Astrocyte (in vitro differentiated cells and primary cell): ENCODE measurements around the gene SEMA6D. TPM values are rescaled to one million over a fixed set of nuclear protein-coding genes. Genes with fewer than 3 reads are reported as not detected.

ENCODE experiments used
- DNase-seq: peaks from one replicate; pipeline ENCODE4 v3.0.0-alpha.2; 2010; ENCODE audit warnings: low read depth
- FAIRE-seq: peaks from 2 replicates; lab custom pipeline; 2011; peaks lifted over from hg19 to GRCh38; lab: Jason Lieb, UNC
- H2AFZ ChIP-seq: 2 replicates; pipeline ENCODE4 v1.6.0; 2012; ENCODE audit warnings: low read depth, low read length, inconsistent platforms
- H3K27ac ChIP-seq: 2 replicates; pipeline ENCODE4 v1.5.1; 2011; ENCODE audit warnings: low read depth, low read length, inconsistent platforms
- H3K27me3 ChIP-seq: 2 replicates; pipeline ENCODE4 v1.6.0; 2011; ENCODE audit warnings: low read length, inconsistent platforms; ENCODE audit not compliant: insufficient read depth
- H3K36me3 ChIP-seq: 2 replicates; pipeline ENCODE4 v1.5.1; 2011; ENCODE audit warnings: low read length, inconsistent platforms; ENCODE audit not compliant: insufficient read depth
- H3K4me1 ChIP-seq: 2 replicates; pipeline ENCODE4 v1.5.1; 2011; ENCODE audit warnings: low read length, inconsistent platforms; ENCODE audit not compliant: insufficient read depth
- H3K4me2 ChIP-seq: 2 replicates; pipeline ENCODE4 v1.6.0; 2012; ENCODE audit warnings: low read length, inconsistent platforms
- H3K4me3 ChIP-seq: 2 replicates; pipeline ENCODE4 v1.5.1; 2011; ENCODE audit warnings: low read depth, mild to moderate bottlenecking, low read length, inconsistent platforms; ENCODE audit not compliant: insufficient read depth
- H3K79me2 ChIP-seq: 2 replicates; pipeline ENCODE4 v1.6.0; 2012; ENCODE audit warnings: mild to moderate bottlenecking, low read length, inconsistent platforms; ENCODE audit not compliant: insufficient read depth
- H3K9ac ChIP-seq: 2 replicates; pipeline ENCODE4 v1.6.0; 2012; ENCODE audit warnings: mild to moderate bottlenecking, low read length, inconsistent platforms
- H3K9me3 ChIP-seq: 2 replicates; pipeline ENCODE4 v1.5.1; 2012; ENCODE audit warnings: low read depth, mild to moderate bottlenecking, low read length, inconsistent platforms; ENCODE audit not compliant: insufficient read depth
- H4K20me1 ChIP-seq: 2 replicates; pipeline ENCODE4 v1.6.0; 2012; ENCODE audit warnings: low read length, inconsistent platforms; ENCODE audit not compliant: insufficient read depth
- H3K27ac Mint-ChIP-seq: one replicate; pipeline ENCODE4 v1.8.0; 2021; ENCODE audit warnings: mild to moderate bottlenecking, mixed read lengths; ENCODE audit not compliant: unreplicated experiment
- H3K27me3 Mint-ChIP-seq: one replicate; pipeline ENCODE4 v1.8.0; 2021; ENCODE audit warnings: low read depth, mixed read lengths; ENCODE audit not compliant: unreplicated experiment
- H3K36me3 Mint-ChIP-seq: one replicate; pipeline ENCODE4 v1.8.0; 2021; ENCODE audit warnings: low read depth, mixed read lengths; ENCODE audit not compliant: unreplicated experiment
- H3K4me1 Mint-ChIP-seq: one replicate; pipeline ENCODE4 v1.8.0; 2021; ENCODE audit warnings: low read depth, mixed read lengths; ENCODE audit not compliant: unreplicated experiment
- H3K4me3 Mint-ChIP-seq: one replicate; pipeline ENCODE4 v1.8.0; 2021; ENCODE audit warnings: mild to moderate bottlenecking, moderate library complexity, mixed read lengths; ENCODE audit not compliant: unreplicated experiment
- H3K9me3 Mint-ChIP-seq: one replicate; pipeline ENCODE4 v1.8.0; 2021; ENCODE audit warnings: mild to moderate bottlenecking, mixed read lengths; ENCODE audit not compliant: unreplicated experiment
- EZH2 ChIP-seq: IDR thresholded peaks from 2 replicates; pipeline ENCODE4 v1.6.1; 2012; ENCODE audit warnings: mild to moderate bottlenecking, low read length, inconsistent platforms; ENCODE audit not compliant: insufficient read depth
- total RNA-seq: library from RNA; stranded (reverse); gene quantifications from 2 replicates; pipeline ENCODE4 v1.2.1, GENCODE V29; 2021
- TF ChIP-seq, protein P1 (sequence below): IDR thresholded peaks from 2 replicates; pipeline ENCODE4 v1.5.1; 2011; ENCODE audit warnings: low read depth, mild to moderate bottlenecking, inconsistent platforms, low read length, moderate library complexity; ENCODE audit not compliant: insufficient read depth

Gene SEMA6D
- total RNA-seq, 1 donor from 2014 or later, result 1.5 TPM

DNA sequence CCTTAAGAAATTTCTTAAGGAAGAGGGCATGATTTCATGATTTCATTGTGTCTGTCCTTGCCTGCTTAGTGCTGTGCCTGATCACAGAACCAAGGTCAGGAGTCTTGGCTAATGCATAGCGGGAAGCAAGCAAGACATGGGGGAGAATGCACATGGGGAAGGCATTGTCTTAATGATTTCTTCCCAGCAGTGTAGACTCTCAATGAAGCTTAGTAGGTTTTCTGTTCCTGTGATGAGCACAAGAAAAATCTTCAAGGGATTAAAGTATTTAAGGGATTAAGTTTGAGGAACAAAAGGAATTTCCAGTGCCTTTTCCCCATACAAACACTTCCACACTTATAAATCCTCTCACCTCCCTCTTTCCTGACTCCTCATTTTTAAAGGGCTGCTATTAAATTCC, 46.9 kb upstream of the SEMA6D start:
- Histone ChIP-seq H3K4me2 (no peak overlapping the region), H3K9ac (no peak overlapping the region), H3K27ac (no peak overlapping the region), H4K20me1 (no peaks in the 10 kb centered on the region), H2AFZ (no peak overlapping the region), H3K27me3 (no peaks in the 10 kb centered on the region), H3K9me3 (no peaks in the 10 kb centered on the region), H3K36me3 (no peaks in the 10 kb centered on the region), H3K4me1 (no peaks in the 10 kb centered on the region), H3K4me3 (no peak overlapping the region), H3K79me2 (no peaks in the 10 kb centered on the region)
- FAIRE-seq, result no peak
- H3K36me3 Mint-ChIP-seq, result no peaks in the 10 kb centered on the region
- DNase-seq, result no peak
- no peak overlapping the region for H3K27ac Mint-ChIP-seq
- peaks cover 3% of the 10 kb centered on the region for H3K4me1 Mint-ChIP-seq
- H3K9me3 Mint-ChIP-seq, result peaks cover 1% of the 10 kb centered on the region
- peaks cover 4% of the 10 kb centered on the region for H3K27me3 Mint-ChIP-seq
- H3K4me3 Mint-ChIP-seq, result no peak overlapping the region
- no peak for TF ChIP-seq EZH2
- TF ChIP-seq, protein P1, sequence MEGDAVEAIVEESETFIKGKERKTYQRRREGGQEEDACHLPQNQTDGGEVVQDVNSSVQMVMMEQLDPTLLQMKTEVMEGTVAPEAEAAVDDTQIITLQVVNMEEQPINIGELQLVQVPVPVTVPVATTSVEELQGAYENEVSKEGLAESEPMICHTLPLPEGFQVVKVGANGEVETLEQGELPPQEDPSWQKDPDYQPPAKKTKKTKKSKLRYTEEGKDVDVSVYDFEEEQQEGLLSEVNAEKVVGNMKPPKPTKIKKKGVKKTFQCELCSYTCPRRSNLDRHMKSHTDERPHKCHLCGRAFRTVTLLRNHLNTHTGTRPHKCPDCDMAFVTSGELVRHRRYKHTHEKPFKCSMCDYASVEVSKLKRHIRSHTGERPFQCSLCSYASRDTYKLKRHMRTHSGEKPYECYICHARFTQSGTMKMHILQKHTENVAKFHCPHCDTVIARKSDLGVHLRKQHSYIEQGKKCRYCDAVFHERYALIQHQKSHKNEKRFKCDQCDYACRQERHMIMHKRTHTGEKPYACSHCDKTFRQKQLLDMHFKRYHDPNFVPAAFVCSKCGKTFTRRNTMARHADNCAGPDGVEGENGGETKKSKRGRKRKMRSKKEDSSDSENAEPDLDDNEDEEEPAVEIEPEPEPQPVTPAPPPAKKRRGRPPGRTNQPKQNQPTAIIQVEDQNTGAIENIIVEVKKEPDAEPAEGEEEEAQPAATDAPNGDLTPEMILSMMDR, result no peak

DNA sequence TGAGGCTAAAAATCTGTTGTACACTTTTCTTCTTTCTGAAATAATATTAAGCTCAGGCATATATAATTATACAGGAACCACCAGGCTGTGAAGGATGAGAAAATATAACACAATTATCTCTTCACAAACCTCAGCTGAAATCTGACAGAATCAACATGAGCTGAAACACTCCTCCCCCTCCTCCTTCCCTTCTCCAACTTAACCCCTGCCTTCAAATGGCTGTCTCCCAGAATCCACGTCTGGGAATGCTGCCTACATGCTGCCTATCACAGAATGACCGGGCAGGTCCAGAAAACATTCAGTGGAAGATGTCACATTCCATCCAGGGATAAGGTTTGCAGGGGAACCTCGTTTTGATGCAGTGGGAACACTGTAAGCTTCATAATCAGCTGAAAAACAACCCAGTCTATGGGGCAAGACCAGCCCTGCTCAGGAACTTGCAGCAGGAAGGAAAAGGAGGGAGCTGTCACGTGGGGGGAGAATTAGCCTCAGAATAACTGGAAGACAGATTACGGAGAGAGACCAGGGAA, 44.0 kb upstream of the SEMA6D start:
- peaks cover 4% of the 10 kb centered on the region for H3K27me3 Mint-ChIP-seq
- H3K4me3 Mint-ChIP-seq, result no peak overlapping the region
- H3K27me3 ChIP-seq, result no peaks in the 10 kb centered on the region
- no peaks in the 10 kb centered on the region for H4K20me1 ChIP-seq
- H3K27ac ChIP-seq, result no peak overlapping the region
- H3K4me1 Mint-ChIP-seq, result peaks cover 3% of the 10 kb centered on the region
- H3K9me3 ChIP-seq, result no peaks in the 10 kb centered on the region
- no peaks in the 10 kb centered on the region for H3K36me3 Mint-ChIP-seq
- DNase-seq (no peak), FAIRE-seq (no peak)
- TF ChIP-seq, protein P1, result no peak
- no peak for TF ChIP-seq EZH2
- no peaks in the 10 kb centered on the region for H3K4me1 ChIP-seq
- no peak overlapping the region for H3K4me3 ChIP-seq
- peaks cover 1% of the 10 kb centered on the region for H3K9me3 Mint-ChIP-seq
- no peaks in the 10 kb centered on the region for H3K79me2 ChIP-seq
- H3K4me2 ChIP-seq, result no peak overlapping the region
- H3K36me3 ChIP-seq, result no peaks in the 10 kb centered on the region
- H3K27ac Mint-ChIP-seq, result no peak overlapping the region
- no peak overlapping the region for H2AFZ ChIP-seq
- H3K9ac ChIP-seq, result no peak overlapping the region

DNA sequence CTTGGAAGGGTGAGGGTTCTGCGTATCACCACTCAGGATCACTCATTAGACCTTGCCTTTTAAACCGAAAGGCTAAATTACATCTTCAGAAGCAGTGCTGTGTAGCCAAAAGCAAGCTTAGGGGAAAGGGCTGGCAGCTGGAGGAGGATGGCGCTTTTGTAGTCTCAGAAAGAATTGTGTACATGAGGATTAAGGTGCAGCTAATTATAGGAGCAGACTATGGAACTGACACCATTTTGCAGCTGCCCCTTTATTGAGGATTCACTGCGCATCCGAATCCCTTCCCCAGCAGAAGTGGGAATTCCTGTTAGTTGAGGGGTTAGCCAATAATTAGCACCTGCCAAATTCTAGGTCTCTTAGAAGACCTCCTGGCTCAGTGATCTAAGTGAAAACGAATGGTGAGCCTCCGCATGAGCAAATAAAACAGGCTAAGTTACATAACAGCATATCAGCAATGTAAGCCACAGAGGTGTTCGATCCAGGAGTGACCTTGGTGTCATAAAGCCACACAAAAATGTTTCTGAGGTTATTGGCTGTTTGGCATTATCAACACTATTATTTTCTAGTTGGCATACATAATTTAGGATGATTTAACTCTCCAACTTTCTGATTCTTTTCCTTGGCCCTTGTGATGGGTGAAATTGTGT, 42.6 kb upstream of the SEMA6D start:
- H3K27ac ChIP-seq, result no peak overlapping the region
- Mint-ChIP-seq H3K4me1 (peaks cover 3% of the 10 kb centered on the region), H3K27me3 (no peaks in the 10 kb centered on the region), H3K27ac (no peak overlapping the region), H3K4me3 (no peak overlapping the region), H3K36me3 (no peaks in the 10 kb centered on the region), H3K9me3 (no peaks in the 10 kb centered on the region)
- H3K36me3 ChIP-seq, result no peaks in the 10 kb centered on the region
- no peaks in the 10 kb centered on the region for H3K79me2 ChIP-seq
- no peak for FAIRE-seq
- no peaks in the 10 kb centered on the region for H3K27me3 ChIP-seq
- DNase-seq, result no peak
- H2AFZ ChIP-seq, result no peak overlapping the region
- H4K20me1 ChIP-seq, result no peaks in the 10 kb centered on the region
- no peaks in the 10 kb centered on the region for H3K9me3 ChIP-seq
- no peak overlapping the region for H3K4me3 ChIP-seq
- H3K9ac ChIP-seq, result no peak overlapping the region
- TF ChIP-seq, protein P1, result no peak
- no peak for TF ChIP-seq EZH2
- no peak overlapping the region for H3K4me2 ChIP-seq
- H3K4me1 ChIP-seq, result no peaks in the 10 kb centered on the region
